Stimulated activated CD4-positive, alpha-beta T cell treated with anti-CD3 and anti-CD28 coated beads, Interleukin-15, amount 100 ng/mL, for 1 hour (primary cell): Measurements from ENCODE around the gene CA11.

Experiments used
- DNase-seq, 2 donors: peaks; one replicate each; pipeline ENCODE4 v3.0.0-alpha.2; 2020; ENCODE audit warnings: low read depth in 1 of 2, low spot score in 1 of 2

The CA11 gene

DNA sequence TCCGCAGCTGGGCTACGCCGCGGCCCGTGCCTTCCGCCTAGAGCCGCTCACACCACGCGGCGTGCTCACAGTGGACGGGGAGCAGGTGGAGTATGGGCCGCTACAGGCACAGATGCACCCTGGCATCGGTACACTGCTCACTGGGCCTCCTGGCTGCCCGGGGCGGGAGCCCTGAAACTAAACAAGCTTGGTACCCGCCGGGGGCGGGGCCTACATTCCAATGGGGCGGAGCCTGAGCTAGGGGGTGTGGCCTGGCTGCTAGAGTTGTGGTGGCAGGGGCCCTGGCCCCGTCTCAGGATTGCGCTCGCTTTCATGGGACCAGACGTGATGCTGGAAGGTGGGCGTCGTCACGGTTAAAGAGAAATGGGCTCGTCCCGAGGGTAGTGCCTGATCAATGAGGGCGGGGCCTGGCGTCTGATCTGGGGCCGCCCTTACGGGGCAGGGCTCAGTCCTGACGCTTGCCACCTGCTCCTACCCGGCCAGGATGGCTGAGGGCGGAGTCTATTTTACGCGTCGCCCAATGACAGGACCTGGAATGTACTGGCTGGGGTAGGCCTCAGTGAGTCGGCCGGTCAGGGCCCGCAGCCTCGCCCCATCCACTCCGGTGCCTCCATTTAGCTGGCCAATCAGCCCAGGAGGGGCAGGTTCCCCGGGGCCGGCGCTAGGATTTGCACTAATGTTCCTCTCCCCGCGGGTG lies 16.2 kb downstream of the CA11 start:
- DNase-seq, result no peak

DNA sequence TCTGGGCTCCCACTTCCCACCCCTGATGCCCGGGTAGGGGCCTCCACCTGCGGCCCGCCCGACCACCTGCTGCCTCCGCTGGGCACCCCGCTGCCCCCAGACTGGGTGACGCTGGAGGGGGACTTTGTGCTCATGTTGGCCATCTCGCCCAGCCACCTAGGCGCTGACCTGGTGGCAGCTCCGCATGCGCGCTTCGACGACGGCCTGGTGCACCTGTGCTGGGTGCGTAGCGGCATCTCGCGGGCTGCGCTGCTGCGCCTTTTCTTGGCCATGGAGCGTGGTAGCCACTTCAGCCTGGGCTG lies 16.7 kb downstream of the CA11 start:
- DNase-seq, result no peak

DNA sequence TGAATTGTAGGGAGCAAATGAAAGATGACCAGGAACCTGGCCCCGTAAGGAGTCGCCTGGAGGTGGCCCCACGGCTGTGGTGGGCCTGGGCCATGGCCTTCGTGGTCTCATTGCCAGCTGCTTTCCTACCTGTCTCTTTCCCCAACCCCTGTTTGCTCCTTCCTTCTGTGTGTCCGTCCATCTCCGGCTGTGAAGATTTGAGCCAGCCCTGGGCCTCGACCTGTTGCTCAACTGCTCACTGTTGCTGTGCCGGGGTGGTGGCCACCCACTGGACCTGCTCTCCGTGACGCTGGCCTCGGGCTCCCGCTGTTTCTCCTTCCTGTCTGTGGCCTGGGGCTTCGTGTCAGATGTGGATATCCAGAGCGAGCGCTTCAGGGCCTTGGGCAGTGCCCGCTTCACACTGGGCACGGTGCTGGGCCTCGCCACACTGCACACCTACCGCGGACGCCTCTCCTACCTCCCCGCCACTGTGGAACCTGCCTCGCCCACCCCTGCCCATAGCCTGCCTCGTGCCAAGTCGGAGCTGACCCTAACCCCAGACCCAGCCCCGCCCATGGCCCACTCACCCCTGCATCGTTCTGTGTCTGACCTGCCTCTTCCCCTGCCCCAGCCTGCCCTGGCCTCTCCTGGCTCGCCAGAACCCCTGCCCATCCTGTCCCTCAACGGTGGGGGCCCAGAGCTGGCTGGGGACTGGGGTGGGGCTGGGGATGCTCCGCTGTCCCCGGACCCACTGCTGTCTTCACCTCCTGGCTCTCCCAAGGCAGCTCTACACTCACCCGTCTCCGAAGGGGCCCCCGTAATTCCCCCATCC lies 17.3 kb downstream of the CA11 start:
- no peak for DNase-seq

DNA sequence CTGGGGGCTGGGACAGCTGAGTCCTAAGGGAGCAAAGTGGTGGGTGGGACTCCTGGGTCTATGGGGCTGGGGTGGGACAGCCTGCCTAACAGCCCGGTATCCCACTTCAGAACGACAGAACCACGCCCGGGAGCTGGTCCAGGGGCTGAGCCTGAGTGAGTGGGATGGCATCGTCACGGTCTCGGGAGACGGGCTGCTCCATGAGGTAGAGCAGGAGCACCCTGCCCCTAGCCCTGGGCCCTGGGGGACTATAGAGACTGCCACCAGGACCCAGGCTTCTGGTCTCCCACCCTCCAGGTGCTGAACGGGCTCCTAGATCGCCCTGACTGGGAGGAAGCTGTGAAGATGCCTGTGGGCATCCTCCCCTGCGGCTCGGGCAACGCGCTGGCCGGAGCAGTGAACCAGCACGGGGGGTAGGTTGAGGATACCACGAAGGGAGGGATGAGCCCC lies 18.1 kb downstream of the CA11 start:
- no peak for DNase-seq

DNA sequence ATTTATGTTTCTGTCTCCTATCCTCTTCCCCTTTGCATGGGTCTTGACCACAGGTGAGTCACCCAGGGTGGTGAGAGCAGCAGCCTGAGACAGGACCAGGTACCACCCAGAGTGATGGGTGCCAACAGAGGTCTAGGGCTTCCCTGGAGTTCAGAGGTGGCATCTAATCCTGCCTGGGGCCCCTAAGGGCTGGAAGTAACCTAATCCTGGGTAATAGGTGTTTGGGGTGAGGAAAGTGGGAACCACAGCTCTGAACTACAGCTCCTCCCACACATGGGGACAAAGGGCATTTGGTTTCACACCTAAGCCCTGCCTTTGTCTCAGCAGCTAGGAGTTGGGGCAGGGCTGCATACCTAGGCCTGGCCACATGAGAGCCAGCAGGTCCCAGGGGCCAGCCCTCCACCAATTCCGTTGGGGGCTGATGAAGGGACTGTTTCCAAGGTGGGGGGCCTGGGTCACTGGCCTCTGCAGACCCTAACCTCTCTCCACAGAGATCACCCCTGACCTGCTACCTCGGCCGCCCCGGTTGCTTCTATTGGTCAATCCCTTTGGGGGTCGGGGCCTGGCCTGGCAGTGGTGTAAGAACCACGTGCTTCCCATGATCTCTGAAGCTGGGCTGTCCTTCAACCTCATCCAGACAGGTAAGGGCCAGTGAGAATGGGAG lies 18.7 kb downstream of the CA11 start:
- no peak for DNase-seq

DNA sequence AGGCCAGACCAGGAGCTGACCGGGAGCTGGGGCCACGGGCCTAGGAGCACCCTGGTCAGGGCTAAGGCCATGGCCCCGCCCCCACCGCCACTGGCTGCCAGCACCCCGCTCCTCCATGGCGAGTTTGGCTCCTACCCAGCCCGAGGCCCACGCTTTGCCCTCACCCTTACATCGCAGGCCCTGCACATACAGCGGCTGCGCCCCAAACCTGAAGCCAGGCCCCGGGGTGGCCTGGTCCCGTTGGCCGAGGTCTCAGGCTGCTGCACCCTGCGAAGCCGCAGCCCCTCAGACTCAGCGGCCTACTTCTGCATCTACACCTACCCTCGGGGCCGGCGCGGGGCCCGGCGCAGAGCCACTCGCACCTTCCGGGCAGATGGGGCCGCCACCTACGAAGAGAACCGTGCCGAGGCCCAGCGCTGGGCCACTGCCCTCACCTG lies 20.1 kb downstream of the CA11 start:
- DNase-seq, result no peak

DNA sequence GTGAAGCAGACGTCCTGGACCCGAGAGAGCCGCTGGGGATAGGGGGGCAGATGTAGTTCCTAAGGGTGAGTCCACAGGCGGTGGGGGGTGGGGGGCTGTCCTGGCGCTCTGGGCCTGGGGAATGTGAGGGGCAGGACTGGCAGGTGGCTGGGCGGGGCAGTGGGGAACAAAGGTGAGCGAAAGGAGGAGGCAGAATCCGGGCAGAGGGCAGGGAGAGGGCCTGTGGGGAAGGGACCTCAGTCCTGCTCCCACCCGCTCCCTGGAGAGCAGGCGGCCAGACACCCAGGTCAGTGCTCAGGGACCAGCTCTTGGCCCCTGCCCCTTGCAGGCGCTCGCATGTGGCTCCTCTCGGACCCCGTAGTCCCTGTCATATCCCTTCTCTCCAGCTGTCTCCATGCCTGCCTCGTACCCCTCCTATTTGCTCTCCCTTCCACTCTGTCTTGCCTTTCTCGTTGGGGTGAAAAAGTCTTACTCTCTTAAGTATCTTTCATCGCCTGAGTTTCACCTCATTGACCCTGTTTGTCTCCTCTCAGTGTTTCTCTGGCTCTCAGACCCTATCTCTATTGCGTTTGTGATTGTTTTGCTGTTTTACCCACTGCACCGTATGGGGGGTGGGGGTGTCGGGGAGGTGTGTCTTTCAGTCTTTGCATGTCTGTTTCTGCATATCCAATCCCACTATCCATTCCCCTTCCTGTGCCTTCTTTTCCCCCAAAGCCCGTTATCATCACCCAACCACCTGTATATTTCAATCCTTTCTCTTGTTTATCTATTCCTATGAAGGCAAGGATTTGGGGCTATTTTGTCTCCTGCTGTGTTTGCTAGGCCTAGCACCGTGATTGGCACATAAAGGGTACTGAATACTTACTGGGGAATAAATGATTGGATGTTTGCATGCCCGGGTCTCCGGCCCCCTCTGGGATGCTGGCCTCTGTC lies 20.9 kb downstream of the CA11 start:
- DNase-seq, result no peak

DNA sequence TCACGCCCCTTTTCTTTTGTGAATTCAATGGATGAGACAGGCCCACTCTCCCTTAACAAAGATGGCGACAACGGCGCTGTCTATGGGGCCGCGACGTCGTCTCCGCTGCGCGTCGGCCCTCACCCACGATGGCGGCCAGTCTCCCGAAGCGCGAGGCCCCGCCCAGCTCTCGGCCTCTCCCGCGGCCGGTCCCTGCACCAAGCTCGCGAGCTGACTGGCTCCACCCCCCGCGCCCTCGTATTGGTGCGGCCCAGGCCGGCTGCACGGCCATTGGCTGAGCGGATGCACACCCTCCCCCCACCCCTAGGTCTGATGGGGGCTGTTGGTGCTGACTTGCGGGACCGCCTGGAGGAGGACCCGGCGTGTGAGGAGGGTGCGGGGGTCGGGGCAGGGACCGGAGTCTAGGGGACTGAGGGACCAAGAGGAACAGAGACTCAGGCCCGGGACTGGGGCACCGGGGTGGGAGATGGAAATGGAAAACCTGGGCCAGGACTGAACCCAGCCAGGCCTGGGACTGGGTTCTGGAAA lies 21.9 kb downstream of the CA11 start:
- peak; percentile 93 to 96 for DNase-seq

DNA sequence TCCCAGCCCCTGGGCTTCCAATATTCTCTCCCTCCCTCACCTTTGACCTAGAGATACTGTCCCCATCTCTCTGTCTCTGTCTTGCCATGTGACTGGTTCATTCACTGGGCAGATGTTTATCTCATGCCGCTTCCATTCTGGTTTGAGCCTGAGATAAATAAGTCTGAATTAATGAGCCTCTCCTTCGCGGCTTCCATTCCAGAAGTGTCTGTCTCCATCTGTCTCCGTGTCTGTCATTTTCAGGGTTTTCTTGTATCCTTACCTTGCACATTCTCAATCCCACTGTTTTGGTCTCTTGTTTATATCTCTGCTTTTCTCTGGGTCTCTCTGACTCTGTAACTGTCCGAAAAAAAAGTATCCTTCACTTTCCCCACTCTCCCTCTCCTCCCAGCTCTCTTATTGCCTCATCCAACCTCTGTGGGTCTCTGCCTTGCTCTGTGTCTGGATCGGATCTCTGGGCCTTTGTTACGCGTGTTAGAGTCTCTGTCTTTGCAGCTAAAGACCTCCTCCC lies 22.4 kb downstream of the CA11 start:
- DNase-seq, result no peak

DNA sequence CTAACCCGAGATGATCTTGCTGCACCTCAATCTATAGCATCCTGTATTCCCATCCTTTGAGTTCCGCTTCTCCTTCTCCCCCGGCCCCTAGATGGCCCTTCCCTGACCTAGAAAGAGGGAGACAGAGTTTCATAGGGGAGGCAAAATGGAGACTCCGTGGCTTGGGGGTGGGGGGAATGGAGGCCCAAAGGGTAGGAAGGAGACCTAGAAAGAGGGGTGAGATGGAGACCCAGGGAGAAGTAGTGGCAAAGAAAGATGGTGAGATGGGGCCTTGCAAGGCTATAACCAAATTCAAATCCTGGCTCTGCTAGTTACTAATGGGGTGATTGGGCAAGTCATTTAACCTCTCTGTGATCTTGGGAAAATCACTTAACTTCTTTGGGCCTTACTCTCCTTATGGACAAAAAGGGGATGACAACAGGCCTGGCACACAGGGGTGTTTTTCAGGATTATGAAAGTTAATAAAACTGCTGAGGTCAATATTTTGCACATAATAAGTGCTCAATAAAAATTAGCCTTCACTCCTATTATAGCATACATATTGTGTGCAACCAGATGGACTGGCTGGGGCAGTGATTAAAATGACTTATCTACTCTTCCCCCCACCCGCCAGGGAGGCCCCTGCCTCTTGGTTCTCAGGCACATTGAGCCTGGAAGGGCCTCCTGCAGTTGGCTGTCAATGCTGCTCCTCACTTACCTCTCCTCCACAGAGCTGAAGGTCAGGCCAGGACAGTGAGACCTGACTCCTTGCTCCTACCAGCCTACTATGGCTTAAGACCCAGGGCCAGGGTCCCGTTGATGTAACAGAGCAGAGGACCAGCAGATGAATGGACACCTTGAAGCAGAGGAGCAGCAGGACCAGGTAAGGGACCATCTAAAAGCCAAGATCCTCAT lies 26.0 kb downstream of the CA11 start:
- no peak for DNase-seq

DNA sequence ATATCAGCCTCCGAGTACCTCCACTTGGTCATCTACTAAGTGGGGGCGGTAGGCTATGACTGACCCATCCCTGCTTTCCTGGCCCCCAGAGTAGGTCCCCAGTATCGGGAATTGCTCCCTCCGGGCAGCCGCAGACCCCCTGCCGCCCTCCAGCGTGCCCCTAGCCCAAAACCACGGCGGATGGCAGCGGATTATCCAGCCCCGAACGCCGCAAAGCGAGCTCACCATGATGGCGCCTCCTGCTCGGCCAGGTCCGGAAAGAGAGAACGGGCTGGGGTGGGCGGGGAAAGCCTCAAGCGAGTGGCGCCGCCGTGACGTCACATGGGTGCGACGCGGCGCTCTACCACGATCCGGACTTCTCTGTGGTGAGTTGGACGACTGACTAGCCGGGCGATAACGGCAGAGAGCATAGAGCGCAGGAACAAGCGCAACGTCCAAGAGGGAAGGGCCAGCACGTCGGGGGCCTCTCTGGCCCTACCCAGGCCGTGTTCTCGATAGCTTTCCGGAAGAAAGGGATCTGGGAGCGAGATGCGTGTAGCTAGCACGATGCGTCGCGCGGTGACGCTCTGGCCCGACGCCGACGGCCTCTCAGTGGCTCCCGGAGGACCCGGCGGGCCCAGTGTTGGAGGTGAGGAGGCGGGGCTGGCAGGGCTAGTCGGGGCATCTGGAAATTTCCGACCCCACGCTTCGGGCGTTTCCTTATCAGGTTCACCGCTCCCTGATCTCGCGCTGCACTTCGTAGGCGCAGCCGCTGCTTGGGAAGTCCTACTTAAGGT lies 26.9 kb downstream of the CA11 start, which contains the start of the genes RPL18 and SPHK2:
Gene RPL18 (minus strand): TSS at position 263 of the 776 bp plus-strand sequence. CDS start 35 bp downstream, at position 228.
Gene SPHK2 (plus strand): TSS at position 591 of the 776 bp plus-strand sequence. CDS start 1,009 bp downstream, outside the sequence.
- DNase-seq, result peak; percentile 91 to 93

DNA sequence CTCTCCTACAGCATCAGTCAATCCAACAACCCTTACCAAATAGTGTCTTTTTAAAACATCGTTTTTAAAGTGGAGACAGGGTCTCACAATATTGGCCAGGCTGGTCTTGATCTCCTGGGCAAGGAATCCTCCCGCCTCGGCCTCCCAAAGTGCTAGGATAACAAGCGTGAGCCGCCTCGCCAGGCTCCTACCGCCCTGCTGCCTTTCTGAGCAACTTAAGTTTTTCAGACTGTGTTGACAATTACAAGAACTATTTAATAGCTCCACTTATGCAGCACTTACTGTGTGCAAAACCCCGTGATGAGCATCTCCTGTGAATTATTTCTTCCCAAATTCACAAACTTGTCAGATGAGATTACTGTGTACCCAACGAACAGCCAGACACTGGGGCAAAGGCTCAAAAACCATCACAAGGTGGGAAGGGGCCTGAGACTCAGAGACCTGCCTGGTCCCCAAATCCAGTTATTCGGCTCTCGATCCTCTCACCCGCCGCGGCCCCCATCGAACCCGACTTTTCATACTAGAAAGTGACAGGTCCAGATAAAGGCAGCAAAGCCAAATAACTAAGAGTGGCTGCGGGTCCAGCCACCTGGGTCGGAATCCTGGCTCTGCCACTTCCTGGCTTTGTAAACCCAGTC lies 27.6 kb downstream of the CA11 start:
- DNase-seq, result no peak

DNA sequence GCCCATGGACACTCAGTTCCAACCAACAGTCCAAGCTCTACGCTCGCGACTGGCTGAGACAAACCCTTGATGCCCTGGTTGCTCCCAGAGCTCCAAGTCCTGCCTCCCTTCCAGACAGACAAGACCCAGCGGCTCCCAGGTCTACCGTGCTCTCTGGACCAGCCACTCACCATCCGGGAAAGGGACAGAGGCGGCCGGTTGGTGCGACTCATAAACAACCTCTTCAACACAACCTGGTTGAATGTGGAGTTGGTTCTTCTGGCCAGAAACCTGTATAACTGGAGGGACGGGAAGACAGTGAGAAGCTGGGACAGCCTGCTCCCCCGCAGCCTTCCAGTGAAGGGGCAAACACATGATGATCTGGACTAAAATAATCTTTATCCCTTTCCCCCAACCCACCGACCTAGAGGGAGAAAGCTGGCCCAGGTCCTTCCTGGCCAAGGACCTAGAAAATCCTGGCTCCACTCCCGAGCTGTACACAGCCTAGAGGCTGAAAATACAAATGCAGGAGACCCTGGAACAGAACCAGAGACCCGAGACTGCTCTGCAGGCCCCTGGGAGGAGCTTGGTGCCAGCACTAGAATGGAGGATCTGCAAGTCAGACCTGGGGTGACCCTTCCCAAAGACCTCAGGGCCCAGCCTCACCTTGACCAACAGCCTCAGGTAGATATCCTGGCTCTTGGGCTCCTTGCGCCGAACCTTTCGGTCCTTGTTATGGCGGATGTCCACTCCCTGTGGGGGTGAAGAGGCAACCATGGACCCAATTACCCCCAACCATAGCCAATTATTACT lies 28.6 kb downstream of the CA11 start:
- no peak for DNase-seq

DNA sequence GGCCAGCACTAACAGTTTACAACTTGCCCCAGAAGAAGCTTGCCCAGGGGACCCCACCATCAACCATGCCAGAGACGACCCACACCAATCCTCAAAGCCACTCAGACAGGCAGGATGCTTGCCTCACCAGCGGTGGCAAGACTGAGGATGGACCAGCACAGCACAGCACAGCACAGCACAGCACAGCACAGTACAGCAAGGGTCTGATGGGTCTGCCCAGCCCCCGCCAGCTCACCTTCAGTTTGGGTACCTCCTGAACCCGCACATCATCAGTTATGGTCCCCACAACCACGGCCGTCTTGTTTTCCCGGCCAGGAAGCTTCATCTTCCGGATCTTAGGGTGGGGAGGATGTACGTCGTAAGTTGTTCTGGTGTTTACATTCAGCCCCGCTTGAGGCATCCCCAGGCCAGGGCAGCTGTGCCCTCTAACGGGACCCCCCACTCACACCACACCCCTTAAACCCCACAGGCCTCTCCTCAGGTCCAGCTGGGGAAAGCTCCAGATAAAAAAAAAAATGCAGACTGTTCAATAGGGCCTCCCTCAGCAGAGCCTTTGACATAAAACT lies 29.4 kb downstream of the CA11 start:
- no peak for DNase-seq

DNA sequence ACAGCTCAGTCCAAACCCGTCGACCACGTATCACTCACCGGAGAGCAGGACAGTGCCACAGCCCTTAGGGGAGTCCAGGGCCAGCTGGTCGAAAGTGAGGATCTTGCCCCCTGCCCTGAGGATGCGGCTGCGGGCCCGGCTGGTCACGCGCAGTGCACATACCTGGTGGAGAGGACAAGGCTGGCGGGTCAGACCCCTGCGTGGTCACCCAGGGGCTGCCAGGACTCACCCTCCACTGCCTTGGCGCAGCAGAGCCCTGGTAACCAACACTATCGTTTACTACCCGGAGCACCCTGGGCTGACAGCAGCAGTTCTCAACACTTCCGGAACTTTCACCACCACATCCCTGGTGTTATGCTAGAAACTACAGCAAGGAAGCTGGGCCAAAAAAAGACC lies 29.9 kb downstream of the CA11 start:
- DNase-seq, result no peak

DNA sequence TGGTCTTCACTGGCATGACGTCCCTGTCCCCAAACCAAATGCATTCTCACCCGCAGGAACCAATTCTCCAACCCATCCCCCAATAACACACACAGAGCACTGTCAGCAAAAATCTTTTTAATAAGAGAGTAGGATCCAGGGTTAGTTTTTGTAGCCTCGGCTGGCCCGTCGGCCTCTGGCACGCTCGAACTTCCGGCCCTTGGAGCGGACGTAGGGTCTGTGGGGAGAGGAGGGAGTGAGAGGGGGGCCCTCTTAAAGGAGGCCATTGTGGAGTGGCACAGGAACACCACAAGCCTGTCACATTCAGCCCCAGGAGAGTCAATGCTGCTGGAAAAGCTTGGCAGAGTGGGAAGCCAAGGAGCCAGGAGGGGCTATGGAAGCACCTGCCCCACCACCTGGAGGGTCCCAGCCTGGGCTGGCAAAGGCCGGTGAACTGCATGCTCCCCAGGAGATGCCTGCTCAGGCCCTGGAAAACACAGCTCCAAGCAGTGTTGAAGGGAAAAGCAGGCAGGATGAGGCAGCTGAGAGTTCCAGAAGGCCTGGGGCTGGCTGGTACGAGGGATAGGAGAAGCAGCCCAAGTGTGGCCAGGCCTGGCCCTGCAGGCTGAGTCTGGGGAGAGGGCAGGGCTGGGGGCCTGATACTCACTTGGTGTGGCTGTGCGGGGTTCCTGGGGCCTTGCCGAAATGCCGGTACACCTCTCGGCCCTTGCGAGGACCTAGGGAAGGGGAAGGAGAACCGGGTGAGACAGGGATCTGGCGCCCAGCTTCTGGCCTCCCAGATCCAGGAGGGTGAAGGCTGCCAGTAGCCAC lies 30.6 kb downstream of the CA11 start:
- DNase-seq, result no peak
